Cerebellar cortex (tissue), 1 donor: ENCODE results near the gene VN1R5.
"Not testable (repeated sequence)": the region's sequence is repeated elsewhere in the genome, so short reads cannot be mapped to it uniquely, and the experiment has no call there.

ENCODE experiments used
- DNase-seq: peaks from one replicate; pipeline ENCODE4 v3.0.0-alpha.2; 2015; ENCODE audit warnings: low spot score

Gene VN1R5

DNA sequence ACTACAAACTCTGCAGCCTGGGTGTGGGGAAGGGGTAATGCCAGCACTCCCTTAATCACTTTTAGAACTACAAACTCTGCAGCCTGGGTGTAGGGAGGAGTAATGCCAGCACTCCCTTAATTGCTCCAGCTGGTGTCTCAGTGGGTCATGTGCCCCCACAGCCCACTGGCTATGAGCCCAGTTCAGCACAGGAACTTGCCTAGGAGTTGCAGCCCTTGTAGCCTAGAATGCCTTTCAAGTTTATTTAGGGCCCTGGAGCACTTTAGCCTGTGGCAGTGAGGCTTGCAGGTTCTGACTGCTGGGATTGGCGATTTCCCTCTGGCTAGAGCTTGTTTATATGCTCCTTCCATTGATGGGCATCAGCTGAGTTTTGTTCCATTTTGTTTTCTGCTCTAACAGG lies 17.1 kb downstream of the VN1R5 start:
- peak; percentile 29 for DNase-seq

- DNase-seq = no peak
Measured at GRCh38 chr1:247274605-247275256, 18.9 kb downstream of the VN1R5 start.

GRCh38 chr1:247277191-247277590 lies 21.3 kb downstream of the VN1R5 start:
- no peak for DNase-seq

GRCh38 chr1:247281001-247281574 lies 25.2 kb downstream of the VN1R5 start:
- DNase-seq = no peak

DNA sequence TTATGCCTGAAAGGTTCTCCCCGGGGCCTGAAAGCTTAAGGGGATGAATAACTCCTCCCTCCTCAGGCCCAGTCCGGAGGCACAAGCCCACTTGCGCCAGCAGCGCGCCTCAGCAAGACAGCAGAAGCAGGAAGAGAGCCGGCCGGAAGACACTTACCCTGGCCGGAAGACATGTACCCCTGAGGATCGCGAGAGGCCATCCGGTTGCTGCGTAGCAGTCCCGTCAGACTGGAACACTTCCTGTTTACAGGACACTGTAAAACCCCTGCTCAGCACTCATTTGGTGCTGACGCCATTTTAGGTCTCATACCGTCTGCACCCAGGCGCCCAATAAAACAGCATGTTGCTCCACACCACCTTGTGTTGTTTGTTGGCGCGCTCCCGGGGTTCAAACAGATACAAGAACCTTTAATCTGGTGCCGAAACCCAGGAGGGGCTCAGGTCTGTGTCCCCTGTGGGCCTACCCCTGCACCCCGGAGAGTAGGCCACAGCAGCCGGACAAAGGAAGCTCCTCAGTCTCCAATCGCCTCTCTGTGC lies 30.3 kb downstream of the VN1R5 start:
- no peak for DNase-seq

GRCh38 chr1:247287460-247287859 lies 31.6 kb downstream of the VN1R5 start:
- DNase-seq = no peak

DNA sequence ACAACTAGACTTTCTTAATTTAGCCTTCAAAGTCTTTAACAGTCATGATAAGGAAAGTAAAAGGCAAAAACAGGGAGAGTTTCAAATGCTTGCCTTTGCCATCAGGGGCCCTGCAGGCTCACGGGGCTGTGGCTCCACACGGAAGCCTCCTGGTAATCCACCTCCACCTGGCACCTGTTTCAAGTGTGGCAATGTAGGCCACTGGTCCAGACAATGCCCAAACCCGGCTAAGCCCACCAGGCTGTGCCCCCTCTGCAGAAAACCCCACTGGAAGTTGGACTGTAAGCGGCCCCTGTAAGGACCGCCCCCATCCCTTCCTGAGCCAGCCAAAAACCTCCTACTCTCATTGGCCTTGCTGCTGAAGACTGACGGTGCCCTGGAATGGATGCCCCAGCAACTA lies 32.5 kb downstream of the VN1R5 start:
- no peak for DNase-seq

GRCh38 chr1:247289274-247289892 lies 33.5 kb downstream of the VN1R5 start:
- DNase-seq = not testable (repeated sequence)

DNA sequence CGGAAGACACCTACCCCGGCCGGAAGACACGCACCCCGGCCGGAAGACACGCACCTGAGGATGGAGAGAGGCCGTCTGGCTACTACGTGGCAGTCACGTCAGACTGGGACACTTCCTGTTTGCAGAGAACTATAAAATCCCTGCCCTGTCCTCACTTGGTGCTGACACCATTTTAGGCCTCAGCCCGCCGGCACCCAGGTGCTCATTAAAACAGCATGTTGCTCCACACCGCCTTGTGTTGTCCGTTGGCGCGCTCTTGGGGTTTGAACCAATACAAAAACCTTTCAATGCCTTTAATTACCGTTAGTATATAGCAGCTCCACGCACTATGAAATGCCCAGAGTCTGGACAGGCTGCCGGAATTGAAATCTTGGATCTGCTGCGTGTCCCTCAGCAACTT lies 34.7 kb downstream of the VN1R5 start:
- DNase-seq = no peak

- DNase-seq = no peak
Measured at GRCh38 chr1:247291161-247291560, 35.3 kb downstream of the VN1R5 start.

DNA sequence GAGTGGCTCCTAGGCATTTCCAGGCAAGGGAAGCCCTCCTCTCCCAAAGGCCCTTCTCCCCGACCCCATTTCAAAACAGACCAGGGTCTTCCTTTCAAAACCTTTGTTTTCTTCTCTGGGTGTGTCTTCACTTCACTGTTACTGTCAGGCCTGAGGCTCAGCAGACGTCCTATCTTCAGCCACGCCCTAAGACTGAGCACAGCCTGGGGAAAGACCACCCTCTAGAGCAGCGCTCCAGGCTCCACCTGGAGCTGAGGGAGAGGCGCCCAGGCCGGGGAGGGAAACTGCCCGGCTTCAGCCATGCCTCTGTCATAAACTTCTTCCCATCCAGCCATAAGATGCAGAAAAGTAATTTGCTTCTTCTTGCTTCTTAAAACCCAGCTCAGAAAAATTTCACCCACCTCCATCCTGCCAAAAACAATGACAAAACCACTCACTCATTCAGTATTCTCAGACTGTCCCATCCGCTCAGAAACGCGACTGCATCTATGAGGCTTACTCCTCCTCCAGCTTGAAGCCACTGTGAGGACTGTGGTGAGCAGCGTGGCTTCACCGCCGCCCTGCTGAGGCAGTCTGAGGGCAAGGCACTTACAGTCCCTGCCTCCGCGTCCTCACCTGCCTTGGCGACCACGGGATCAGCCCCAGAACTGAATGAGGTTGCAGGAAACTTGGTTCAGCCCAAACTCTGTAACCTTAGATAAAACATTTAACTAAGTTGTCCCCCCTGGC lies 36.1 kb downstream of the VN1R5 start:
- DNase-seq = no peak

DNA sequence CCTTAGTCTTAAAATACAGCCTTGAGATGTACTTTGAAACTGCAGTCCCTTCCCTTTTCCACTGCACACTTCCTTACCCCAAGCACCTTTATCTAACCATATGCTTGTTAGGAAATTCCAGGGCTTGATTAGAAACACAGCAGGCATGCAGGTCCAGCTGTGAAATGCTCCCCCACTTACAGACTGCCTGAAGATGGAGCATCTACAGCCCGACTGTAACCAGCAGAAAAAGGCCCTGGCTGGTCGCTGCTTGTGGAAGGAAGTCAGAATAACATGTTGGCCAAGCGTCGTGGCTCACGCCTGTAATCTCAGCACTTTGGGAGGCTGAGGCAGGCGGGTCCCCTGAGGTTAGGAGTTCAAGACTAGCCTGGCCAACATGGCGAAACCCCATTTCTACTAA lies 37.2 kb downstream of the VN1R5 start:
- no peak for DNase-seq

DNA sequence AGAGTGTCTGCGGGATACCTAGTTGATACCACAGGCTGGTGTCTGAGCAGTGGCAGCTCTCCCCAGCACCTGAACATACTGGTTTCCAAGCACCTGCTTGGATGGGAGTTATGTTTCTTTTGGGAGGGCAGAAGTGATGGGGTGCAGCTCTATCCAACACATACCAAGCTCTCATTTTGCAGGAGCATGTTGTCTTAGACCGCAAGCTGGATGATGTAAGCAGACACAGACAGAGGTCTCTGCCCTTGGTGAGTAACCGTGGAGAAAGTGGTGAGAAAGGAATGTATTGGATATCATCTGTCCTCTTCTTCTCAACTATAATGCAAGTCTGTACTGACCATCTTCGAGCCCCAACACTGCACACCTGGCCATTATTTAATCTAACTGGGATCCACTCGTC lies 38.4 kb downstream of the VN1R5 start:
- no peak for DNase-seq

DNA sequence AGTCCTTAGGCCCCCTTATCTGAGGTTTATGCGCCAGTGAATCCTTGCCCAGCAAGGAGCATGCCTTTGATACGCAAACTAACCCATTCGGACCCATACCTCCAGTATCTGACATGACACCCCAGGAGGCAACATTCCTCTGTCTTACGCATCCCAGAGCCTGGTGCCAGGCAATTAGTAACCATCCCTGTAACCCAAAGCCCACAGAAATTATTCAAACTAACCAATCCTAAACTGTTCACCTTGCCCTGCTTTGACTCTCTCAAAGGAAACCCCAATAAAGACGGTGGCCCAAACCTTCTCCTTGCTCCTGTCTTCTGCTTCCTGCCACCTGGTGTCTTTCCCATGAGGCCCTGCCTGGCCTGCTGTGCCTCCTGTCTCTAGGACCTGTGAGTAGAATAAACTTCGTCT lies 39.4 kb downstream of the VN1R5 start:
- DNase-seq = no peak

DNA sequence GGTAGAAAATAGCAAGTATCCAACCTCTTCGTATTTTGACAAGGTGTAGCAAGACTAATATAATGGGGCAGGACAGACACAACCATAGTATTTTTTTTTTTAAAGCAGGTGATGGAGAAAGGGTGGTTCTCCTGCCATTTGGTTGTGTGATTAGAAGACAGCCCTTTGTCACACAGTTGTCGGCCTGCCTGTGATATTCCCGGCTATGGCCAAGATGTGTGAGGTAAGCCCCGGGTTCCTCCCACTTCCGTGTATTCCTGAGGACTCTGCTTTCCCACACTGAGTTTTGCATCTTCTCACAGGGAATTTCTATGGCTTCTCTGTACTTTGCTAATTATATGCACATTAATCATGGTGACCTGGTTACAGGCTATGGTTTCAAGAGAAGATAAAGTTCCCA lies 39.9 kb downstream of the VN1R5 start:
- DNase-seq = no peak

DNA sequence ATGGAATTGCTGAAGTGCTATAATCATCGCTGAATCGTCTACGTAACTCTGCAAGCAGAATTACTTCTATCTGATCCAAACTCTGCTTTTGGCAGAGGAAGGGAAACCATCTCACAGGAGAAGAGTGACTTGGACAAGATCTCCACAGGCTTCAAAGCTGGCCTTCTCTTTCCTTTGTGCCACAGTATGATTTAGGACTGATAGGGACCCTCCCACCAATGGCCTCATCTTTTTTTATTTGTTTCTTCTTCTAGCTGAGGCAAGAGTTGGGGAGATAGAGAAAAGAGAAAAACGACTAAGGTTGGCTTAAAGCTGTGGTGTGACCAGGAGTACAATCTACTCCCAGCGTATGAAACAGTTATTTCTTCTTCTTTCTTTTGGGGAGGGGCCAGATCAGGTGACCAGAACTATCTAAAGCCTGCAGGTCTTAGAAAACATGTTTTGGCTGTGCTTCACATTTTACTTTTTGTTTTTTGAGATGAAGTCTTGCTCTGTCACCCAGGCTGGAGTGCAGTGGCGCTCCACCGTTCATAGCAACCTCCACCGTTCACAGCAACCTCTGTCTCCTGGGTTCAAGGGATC lies 40.8 kb downstream of the VN1R5 start:
- DNase-seq = no peak

DNA sequence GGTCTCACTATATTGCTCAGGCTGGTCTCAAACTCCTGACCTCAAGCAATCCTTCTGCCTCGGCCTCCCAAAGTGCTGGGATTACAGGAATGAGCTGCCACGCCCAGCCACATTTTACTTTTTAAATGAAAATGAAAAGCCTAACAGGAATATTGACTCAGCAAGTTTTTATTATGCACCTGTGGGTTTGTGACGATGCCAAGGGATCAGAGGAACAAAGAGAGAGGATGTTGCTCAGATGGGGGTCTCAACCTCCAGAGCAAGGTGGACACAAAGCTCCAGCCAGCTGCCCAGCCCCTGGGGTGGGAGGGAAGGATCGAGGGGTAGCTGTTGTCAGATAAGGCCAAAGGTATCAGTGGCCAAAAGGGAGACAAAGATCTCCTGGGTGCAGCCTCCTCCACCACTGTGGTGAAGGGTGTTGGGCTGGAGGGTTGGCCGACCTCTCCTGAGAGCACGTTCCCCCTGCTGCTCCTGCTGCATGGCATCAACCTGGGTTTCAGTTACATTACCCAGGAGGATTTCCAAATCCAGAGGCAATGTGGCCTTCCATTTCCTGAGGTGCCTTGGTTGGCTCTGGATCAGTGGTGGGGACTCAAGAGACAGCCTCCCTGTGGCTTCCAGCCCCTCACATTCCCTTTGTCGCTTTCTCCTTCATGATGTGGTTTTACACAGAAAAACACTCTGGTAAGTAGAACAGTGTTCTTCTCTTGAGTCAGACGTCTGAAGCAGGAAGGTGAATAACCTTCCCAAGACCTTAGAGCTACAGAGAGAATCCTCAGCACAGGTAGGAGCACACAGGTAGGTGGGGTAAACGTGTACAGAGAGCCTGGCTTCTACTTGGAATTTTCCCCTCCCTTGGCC lies 41.6 kb downstream of the VN1R5 start:
- DNase-seq = no peak

- no peak for DNase-seq
Measured at GRCh38 chr1:247298124-247298481, 42.2 kb downstream of the VN1R5 start.

- no peak for DNase-seq
Measured at GRCh38 chr1:247298701-247299100, 42.8 kb downstream of the VN1R5 start.

- no peak for DNase-seq
Measured at GRCh38 chr1:247299723-247300381, 44.0 kb downstream of the VN1R5 start.
